ENCODE measurements around the gene KIAA0825. TPM values are rescaled to one million over a fixed set of nuclear protein-coding genes. Genes with fewer than 3 reads are reported as not detected.
"Not testable (repeated sequence)": the region's sequence is repeated elsewhere in the genome, so short reads cannot be mapped to it uniquely, and the experiment has no call there.

The KIAA0825 gene
- total RNA-seq, 1 experiment from 2014 or later = 0.07 TPM

DNA sequence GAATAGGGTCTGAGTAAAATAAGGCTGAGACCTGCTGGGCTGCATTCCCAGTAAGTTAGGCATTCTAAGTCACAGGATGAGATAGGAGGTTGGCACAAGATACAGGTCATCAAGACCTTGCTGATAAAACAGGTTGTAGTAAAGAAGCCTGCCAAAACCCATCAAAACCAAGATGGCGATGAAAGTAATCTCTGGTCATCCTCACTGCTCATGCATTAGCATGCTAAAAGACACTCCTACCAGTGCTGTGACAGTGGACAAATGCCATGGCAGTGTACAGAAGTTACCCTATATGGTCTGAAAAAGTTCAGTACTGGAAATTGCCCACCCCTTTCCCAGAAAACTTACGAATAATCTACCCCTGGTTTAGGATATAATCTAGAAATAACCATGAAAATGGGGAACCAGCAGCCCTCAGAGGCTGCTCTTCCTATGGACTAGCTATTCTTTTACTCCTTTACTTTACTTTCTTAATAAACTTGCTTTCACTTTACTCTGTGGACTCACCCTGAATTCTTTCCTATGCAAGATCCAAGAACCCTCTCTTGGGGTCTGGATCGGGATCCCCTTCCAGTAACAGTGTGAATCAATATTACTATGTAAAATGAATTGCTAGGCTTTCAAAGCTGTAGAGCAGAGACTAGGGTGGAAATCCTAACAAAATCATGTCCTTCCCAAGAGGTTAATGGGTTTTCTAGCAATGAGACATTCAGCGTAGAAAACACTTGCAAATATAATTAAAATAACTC lies 257.8 kb downstream of the KIAA0825 start:
- no peaks in the 10 kb centered on the region for H3F3A ChIP-seq (ENCODE audit: low read length, unreplicated experiment)
- H3K4me2 ChIP-seq (ENCODE audit: low read length) = no peak overlapping the region
- BruUV-seq (replicated peaks) = no TSS peak
- ATAC-seq = no peak
- intact Hi-C loops (cut with micrococcal nuclease) = no loop called here
- no peaks in the 10 kb centered on the region for H3K9me2 ChIP-seq (replicated peaks; ENCODE audit: low read length)
- no peaks in the 10 kb centered on the region for H3K9me3 ChIP-seq (ENCODE audit: low read length)
- no peak overlapping the region for H3K27ac ChIP-seq (ENCODE audit: low read length)
- TF ChIP-seq EZH2 (IDR thresholded peaks at IDR 0.05; ENCODE audit: low read length, unreplicated experiment) (no peak), EZH2phosphoT487 (IDR thresholded peaks at IDR 0.05; ENCODE audit: borderline replicate concordance, low read length) (no peak)
- TF ChIP-seq, protein P1, sequence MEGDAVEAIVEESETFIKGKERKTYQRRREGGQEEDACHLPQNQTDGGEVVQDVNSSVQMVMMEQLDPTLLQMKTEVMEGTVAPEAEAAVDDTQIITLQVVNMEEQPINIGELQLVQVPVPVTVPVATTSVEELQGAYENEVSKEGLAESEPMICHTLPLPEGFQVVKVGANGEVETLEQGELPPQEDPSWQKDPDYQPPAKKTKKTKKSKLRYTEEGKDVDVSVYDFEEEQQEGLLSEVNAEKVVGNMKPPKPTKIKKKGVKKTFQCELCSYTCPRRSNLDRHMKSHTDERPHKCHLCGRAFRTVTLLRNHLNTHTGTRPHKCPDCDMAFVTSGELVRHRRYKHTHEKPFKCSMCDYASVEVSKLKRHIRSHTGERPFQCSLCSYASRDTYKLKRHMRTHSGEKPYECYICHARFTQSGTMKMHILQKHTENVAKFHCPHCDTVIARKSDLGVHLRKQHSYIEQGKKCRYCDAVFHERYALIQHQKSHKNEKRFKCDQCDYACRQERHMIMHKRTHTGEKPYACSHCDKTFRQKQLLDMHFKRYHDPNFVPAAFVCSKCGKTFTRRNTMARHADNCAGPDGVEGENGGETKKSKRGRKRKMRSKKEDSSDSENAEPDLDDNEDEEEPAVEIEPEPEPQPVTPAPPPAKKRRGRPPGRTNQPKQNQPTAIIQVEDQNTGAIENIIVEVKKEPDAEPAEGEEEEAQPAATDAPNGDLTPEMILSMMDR (conservative IDR thresholded peaks at IDR 0.05; ENCODE audit: low read depth, low read length) = no peak
- no peaks in the 10 kb centered on the region for H3K79me2 ChIP-seq (ENCODE audit: low read length)
- no peaks in the 10 kb centered on the region for H3K36me3 ChIP-seq (ENCODE audit: low read depth, low read length)
- no peak overlapping the region for H3K4me3 ChIP-seq (ENCODE audit: low read length)
- no peaks in the 10 kb centered on the region for H4K20me1 ChIP-seq (ENCODE audit: low read length)
- DNase-seq = no peak
- CTCF ChIA-PET = no interaction called here
- H3K9ac ChIP-seq (ENCODE audit: low read length) = no peak overlapping the region
- H2AFZ ChIP-seq (ENCODE audit: low read length) = no peak overlapping the region
- H3K4me1 ChIP-seq (ENCODE audit: insufficient read depth, low read length) = no peaks in the 10 kb centered on the region
- POLR2A ChIA-PET (ENCODE audit: unreplicated experiment) = no interaction called here
- no peaks in the 10 kb centered on the region for H3K27me3 ChIP-seq (ENCODE audit: low read length)

- TF ChIP-seq EZH2 (IDR thresholded peaks at IDR 0.05; ENCODE audit: low read length, unreplicated experiment) (no peak), EZH2phosphoT487 (IDR thresholded peaks at IDR 0.05; ENCODE audit: borderline replicate concordance, low read length) (no peak)
- TF ChIP-seq, protein P1 (conservative IDR thresholded peaks at IDR 0.05; ENCODE audit: low read depth, low read length) = no peak
- no peak overlapping the region for H2AFZ ChIP-seq (ENCODE audit: low read length)
- ChIA-PET POLR2A (ENCODE audit: unreplicated experiment) (no interaction called here), CTCF (no interaction called here)
- H3K36me3 ChIP-seq (ENCODE audit: low read depth, low read length) = no peaks in the 10 kb centered on the region
- ATAC-seq = no peak
- no peaks in the 10 kb centered on the region for H3K27me3 ChIP-seq (ENCODE audit: low read length)
- no peak overlapping the region for H3K9ac ChIP-seq (ENCODE audit: low read length)
- intact Hi-C loops (cut with micrococcal nuclease) = no loop called here
- no peaks in the 10 kb centered on the region for H3F3A ChIP-seq (ENCODE audit: low read length, unreplicated experiment)
- no peak overlapping the region for H3K4me3 ChIP-seq (ENCODE audit: low read length)
- no peaks in the 10 kb centered on the region for H3K4me1 ChIP-seq (ENCODE audit: insufficient read depth, low read length)
- no TSS peak for BruUV-seq (replicated peaks)
- no peak overlapping the region for H3K4me2 ChIP-seq (ENCODE audit: low read length)
- no peaks in the 10 kb centered on the region for H4K20me1 ChIP-seq (ENCODE audit: low read length)
- H3K27ac ChIP-seq (ENCODE audit: low read length) = no peak overlapping the region
- DNase-seq = no peak
- no peaks in the 10 kb centered on the region for H3K9me2 ChIP-seq (replicated peaks; ENCODE audit: low read length)
- H3K79me2 ChIP-seq (ENCODE audit: low read length) = no peaks in the 10 kb centered on the region
- no peaks in the 10 kb centered on the region for H3K9me3 ChIP-seq (ENCODE audit: low read length)
Observed at GRCh38 chr5:94359880-94360279, 258.5 kb downstream of the KIAA0825 start.

DNA sequence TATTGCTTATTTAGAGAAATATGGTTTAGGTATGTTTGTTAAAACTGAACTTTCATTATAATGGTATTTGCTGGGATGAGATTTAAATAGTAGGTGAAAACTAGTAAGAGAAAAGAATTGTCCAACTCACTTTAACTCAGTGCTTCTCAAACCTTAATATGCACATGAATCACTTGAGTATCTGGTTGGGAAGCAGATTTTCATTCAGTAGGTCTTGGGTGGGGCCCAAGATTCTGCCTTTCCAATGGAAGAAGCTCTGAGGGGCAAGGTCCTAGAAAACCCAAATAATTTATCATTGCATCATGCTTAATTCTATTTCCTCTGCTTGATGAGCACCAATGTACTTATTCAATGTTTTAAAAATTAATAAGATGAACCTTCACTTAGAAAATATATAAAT lies 262.6 kb downstream of the KIAA0825 start:
- H3F3A ChIP-seq (ENCODE audit: low read length, unreplicated experiment) = no peaks in the 10 kb centered on the region
- ATAC-seq (no peak), DNase-seq (no peak)
- H3K79me2 ChIP-seq (ENCODE audit: low read length) = no peaks in the 10 kb centered on the region
- no peak overlapping the region for H3K27ac ChIP-seq (ENCODE audit: low read length)
- H2AFZ ChIP-seq (ENCODE audit: low read length) = no peak overlapping the region
- ChIA-PET CTCF (no interaction called here), POLR2A (ENCODE audit: unreplicated experiment) (no interaction called here)
- H3K4me2 ChIP-seq (ENCODE audit: low read length) = no peak overlapping the region
- TF ChIP-seq, protein P1 (conservative IDR thresholded peaks at IDR 0.05; ENCODE audit: low read depth, low read length) = no peak
- TF ChIP-seq EZH2 (IDR thresholded peaks at IDR 0.05; ENCODE audit: low read length, unreplicated experiment) (no peak), EZH2phosphoT487 (IDR thresholded peaks at IDR 0.05; ENCODE audit: borderline replicate concordance, low read length) (no peak)
- no peaks in the 10 kb centered on the region for H3K4me1 ChIP-seq (ENCODE audit: insufficient read depth, low read length)
- H3K9me2 ChIP-seq (replicated peaks; ENCODE audit: low read length) = no peaks in the 10 kb centered on the region
- no peaks in the 10 kb centered on the region for H4K20me1 ChIP-seq (ENCODE audit: low read length)
- H3K27me3 ChIP-seq (ENCODE audit: low read length) = no peaks in the 10 kb centered on the region
- H3K36me3 ChIP-seq (ENCODE audit: low read depth, low read length) = no peaks in the 10 kb centered on the region
- no TSS peak for BruUV-seq (replicated peaks)
- intact Hi-C loops (cut with micrococcal nuclease) = no loop called here
- no peak overlapping the region for H3K9ac ChIP-seq (ENCODE audit: low read length)
- H3K9me3 ChIP-seq (ENCODE audit: low read length) = no peaks in the 10 kb centered on the region
- H3K4me3 ChIP-seq (ENCODE audit: low read length) = no peak overlapping the region

- POLR2A ChIA-PET (ENCODE audit: unreplicated experiment); intact Hi-C loops (cut with micrococcal nuclease): not testable (repeated sequence)
Observed at GRCh38 chr5:94354837-94355485, 263.4 kb downstream of the KIAA0825 start.

More at GRCh38 chr5:94354837-94355485, 263.4 kb downstream of the KIAA0825 start:
- H3K4me3 ChIP-seq (ENCODE audit: low read length); H3K27me3 ChIP-seq (ENCODE audit: low read length); H3K36me3 ChIP-seq (ENCODE audit: low read depth, low read length); H3K9me3 ChIP-seq (ENCODE audit: low read length); BruUV-seq (replicated peaks); DNase-seq; H4K20me1 ChIP-seq (ENCODE audit: low read length); ATAC-seq; H3K27ac ChIP-seq (ENCODE audit: low read length); H3K4me2 ChIP-seq (ENCODE audit: low read length); H3K79me2 ChIP-seq (ENCODE audit: low read length); H2AFZ ChIP-seq (ENCODE audit: low read length); H3K9me2 ChIP-seq (replicated peaks; ENCODE audit: low read length); CTCF ChIA-PET; H3K4me1 ChIP-seq (ENCODE audit: insufficient read depth, low read length); H3F3A ChIP-seq (ENCODE audit: low read length, unreplicated experiment); H3K9ac ChIP-seq (ENCODE audit: low read length): not testable (repeated sequence)

Data from PC-3 (cell line).